ENCODE results near the gene ARF6.

Gene ARF6

GRCh38 chr14:49868720-49869114 is 24.2 kb upstream of the ARF6 start:
- POLR2A ChIA-PET: interaction anchor here (0.8 to 1.6 kb wide), 4 partner anchors 11 to 248 kb away, joined by 3 to 20 read pairs (median 9); partner anchors contain the start of genes ARF6, KLHDC2, MGAT2 and RPL36AL

More at GRCh38 chr14:49868720-49869114, 24.2 kb upstream of the ARF6 start:
- Histone ChIP-seq H3K27ac (ENCODE audit: extremely low read depth, low read depth, low read length) (peak overlapping the region; percentile 7; the same call in 1 of the 2 replicates), H3K36me3 (ENCODE audit: control insufficient read depth in 2 of 2, insufficient read depth in 1 of 2, low read length in 2 of 2) (no peaks in the 10 kb centered on the region), H3K9me3 (ENCODE audit: control insufficient read depth, insufficient read depth, low read depth, low read length) (no peaks in the 10 kb centered on the region), H3K4me3 (ENCODE audit: low read depth, low read length) (peak overlapping the region; percentile 39), H3K4me1 (ENCODE audit: control insufficient read depth, insufficient read depth, low read length) (peaks cover 7% of the 10 kb centered on the region; the same call in 1 of the 2 replicates)
- no peak for TF ChIP-seq ZNF704 (tag by site-specific recombination; IDR thresholded peaks at IDR 0.05)
- no peak for TF ChIP-seq AEBP2 (tag by site-specific recombination; IDR thresholded peaks at IDR 0.05; ENCODE audit: borderline replicate concordance)
- no peak for TF ChIP-seq ZNF175 (tag by site-specific recombination; IDR thresholded peaks at IDR 0.05)
- no peak for TF ChIP-seq ZFP69B (tag by site-specific recombination; IDR thresholded peaks at IDR 0.05)
- no peak for TF ChIP-seq YY2 (tag by site-specific recombination; IDR thresholded peaks at IDR 0.05)
- TF ChIP-seq ZNF449 (tag by site-specific recombination; IDR thresholded peaks at IDR 0.05): no peak
- TF ChIP-seq ZNF18 (tag by site-specific recombination; IDR thresholded peaks at IDR 0.05): no peak
- TF ChIP-seq SP3 (tag by site-specific recombination; IDR thresholded peaks at IDR 0.05): no peak
- TF ChIP-seq GLI2 (tag by site-specific recombination; IDR thresholded peaks at IDR 0.05; ENCODE audit: borderline replicate concordance, low read depth): no peak
- TF ChIP-seq ZNF660 (tag by site-specific recombination; IDR thresholded peaks at IDR 0.05): no peak
- TF ChIP-seq ZIC2 (tag by site-specific recombination; IDR thresholded peaks at IDR 0.05): no peak
- TF ChIP-seq BCL11A (tag by site-specific recombination; IDR thresholded peaks at IDR 0.05; ENCODE audit: low read depth): no peak
- no peak for TF ChIP-seq ZNF785 (tag by site-specific recombination; IDR thresholded peaks at IDR 0.05)
- no peak for TF ChIP-seq ZNF24 (tag by site-specific recombination; IDR thresholded peaks at IDR 0.05)
- no peak for TF ChIP-seq ZNF837 (tag by site-specific recombination; IDR thresholded peaks at IDR 0.05)
- TF ChIP-seq ZBTB8A (tag by site-specific recombination; IDR thresholded peaks at IDR 0.05): no peak
- no peak for TF ChIP-seq HIC1 (tag by site-specific recombination; IDR thresholded peaks at IDR 0.05)
- TF ChIP-seq ZNF776 (tag by site-specific recombination; IDR thresholded peaks at IDR 0.05; ENCODE audit: borderline replicate concordance): no peak
- TF ChIP-seq MYNN (tag by site-specific recombination; IDR thresholded peaks at IDR 0.05; ENCODE audit: borderline replicate concordance): no peak
- CTCF ChIA-PET: interaction anchor here (0.6 to 3.9 kb wide), 4 partner anchors 11 to 234 kb away, joined by 3 to 19 read pairs (median 4); no protein-coding TSS in a partner anchor
